DMS114 treated with DMSO at 0.1 percent for 48 hours (cell line): Measurements from ENCODE around the gene OR4C11.

Source experiments
- DNase-seq: peaks from one replicate; lab custom pipeline; 2025; ENCODE audit not compliant: unreplicated experiment; lab: John Stamatoyannopoulos, UW

The OR4C11 gene, protein sequence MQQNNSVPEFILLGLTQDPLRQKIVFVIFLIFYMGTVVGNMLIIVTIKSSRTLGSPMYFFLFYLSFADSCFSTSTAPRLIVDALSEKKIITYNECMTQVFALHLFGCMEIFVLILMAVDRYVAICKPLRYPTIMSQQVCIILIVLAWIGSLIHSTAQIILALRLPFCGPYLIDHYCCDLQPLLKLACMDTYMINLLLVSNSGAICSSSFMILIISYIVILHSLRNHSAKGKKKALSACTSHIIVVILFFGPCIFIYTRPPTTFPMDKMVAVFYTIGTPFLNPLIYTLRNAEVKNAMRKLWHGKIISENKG

DNA sequence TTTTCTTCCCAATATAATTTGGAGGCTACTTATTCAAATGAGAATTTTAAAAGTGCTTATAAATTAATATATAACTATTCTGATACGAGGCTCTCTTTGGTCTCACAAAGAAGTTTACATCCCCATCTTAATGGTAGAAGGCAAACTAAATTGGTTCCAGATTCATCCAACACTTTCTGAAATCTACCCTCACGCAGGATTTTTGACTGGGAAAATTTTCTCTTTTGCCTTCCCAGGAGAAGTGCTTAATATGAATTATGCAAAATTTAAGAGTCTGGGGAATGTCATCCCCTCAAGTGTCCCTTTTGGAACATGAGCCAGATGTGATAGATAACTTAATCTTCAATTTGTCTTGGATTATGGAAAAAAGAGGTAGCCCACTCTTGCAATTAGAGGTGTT lies at the start of gene OR4C11:
Gene OR4C11, minus strand, starts transcription at position 101 of the 400 bp plus-strand sequence. CDS start 3,272 bp downstream, outside the sequence.
- DNase-seq, result no peak

DNA sequence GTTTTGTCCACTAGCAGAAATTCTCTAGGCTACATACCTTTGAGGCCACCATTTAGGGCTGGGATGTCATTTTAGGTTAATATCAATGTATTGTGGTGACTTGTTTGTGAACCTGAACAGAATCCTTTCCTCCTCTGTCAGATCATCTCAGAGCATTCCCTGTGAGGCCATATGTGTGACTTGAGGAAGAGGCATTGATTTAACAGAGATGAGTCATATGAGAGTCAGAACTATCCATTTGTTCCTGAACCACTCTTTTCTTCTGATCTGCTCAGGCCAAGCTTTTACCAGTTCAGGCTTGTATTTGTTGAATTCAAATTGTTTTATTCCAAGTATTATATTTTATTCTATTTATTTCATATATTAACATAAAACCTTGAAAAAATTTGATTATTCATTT lies 47.7 kb upstream of the OR4C11 start:
- DNase-seq, result no peak

DNA sequence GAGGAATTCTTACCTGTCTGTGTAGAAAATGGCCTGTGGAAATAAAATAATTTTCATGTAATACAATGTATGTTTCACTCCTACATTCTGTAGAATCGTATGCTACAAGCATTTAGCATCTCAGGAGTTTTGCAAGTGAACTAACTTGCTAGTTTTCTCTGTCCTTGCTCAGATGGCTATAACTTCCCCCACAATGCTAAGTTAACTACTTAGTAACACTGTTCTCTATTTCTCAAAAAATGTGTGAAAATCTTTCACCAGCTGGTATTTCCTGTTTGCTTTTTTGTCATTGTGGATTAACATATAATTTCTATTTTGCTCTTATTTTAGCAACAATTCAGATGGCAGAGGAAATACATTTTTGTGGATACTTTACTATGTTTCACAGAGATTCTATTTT lies 45.1 kb upstream of the OR4C11 start:
- DNase-seq, result no peak

DNA sequence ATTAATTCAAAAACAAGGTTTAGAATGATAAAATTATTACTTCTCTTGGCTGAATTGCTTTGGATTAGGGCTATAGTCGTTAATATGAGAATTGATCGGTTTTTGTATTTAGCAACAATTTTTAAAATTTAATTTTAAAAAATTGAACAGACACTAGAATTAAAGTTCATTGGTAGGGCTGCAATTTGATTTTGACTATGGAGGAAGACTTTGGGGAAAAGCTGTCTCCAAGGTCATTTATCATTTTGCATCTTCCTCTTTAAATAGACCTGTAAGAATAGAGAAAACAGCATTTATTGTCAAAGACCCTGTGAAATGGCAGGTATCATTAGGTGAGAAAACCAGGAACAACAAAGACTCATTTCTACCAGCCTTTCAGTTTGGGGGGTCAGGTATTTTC lies 40.6 kb upstream of the OR4C11 start, which contains the start of gene OR4S2:
Gene OR4S2, plus strand, starts transcription at position 301 of the 400 bp plus-strand sequence. CDS start 2,577 bp downstream, outside the sequence.
- DNase-seq, result no peak

DNA sequence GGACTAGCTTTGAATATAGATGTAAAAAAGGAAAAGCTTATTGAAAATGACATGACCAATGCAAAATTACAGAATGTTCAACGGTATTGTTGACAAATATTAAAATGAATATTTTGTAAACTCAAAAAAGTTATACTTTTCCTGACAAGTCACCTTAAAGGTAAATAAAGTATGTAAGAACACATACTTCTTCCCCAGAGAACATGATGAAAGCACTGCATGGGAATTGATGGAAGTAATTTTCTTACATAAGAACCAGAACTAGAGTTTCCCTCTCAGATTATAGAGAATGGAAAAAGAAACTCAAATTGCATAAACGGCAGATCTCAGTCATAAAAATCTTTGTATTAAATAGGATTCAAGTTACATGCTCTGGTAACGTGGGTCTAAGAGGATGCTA lies 27.4 kb upstream of the OR4C11 start, which contains the start of gene OR4P4:
Gene OR4P4, plus strand, starts transcription at position 301 of the 400 bp plus-strand sequence.
- DNase-seq, result no peak

DNA sequence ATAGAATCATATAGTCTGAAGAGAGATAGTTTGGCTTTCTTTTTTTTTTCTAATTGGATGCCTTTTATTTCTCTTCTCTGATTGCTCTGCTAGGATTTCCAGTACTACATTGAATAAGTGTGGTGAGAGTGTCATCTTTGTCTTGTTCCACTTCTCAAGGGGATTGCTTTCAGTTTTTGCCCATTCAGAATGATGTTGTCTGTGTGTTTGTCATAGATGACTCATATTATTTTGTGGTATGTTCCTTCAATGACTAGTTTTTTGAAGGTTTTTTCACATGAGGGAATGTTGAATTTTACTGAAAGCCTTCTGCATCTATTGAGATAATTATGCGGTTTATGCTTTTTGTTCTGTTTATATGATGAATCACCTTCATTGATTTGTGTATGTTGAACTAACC lies 17.1 kb upstream of the OR4C11 start:
- no peak for DNase-seq

DNA sequence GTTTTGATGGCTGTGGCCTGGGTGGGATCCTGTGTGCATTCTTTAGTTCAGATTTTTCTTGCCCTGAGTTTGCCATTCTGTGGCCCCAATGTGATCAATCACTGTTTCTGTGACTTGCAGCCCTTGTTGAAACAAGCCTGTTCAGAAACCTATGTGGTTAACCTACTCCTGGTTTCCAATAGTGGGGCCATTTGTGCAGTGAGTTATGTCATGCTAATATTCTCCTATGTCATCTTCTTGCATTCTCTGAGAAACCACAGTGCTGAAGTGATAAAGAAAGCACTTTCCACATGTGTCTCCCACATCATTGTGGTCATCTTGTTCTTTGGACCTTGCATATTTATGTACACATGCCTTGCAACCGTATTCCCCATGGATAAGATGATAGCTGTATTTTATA lies 34.9 kb downstream of the OR4C11 start:
- no peak for DNase-seq

DNA sequence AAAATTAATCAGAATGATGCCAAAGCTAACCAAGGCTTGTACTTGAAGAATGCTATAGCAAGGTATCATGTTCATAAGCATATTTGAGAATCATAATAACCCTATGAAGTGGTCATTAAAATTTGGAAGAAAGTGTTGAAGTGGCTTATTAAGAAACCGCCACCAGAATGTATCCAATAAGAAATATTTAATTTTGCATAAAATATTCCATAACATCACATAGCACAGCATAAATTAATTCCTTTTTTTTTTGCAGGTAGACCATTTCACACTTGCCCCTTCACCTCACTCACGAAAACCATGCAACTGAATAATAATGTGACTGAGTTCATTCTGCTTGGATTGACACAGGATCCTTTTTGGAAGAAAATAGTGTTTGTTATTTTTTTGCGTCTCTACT lies 35.6 kb downstream of the OR4C11 start, which contains the start of gene OR4C16:
Gene OR4C16, plus strand, starts transcription at position 301 of the 400 bp plus-strand sequence. Its CDS starts 0 bp downstream, at position 301.
- DNase-seq, result no peak

DNA sequence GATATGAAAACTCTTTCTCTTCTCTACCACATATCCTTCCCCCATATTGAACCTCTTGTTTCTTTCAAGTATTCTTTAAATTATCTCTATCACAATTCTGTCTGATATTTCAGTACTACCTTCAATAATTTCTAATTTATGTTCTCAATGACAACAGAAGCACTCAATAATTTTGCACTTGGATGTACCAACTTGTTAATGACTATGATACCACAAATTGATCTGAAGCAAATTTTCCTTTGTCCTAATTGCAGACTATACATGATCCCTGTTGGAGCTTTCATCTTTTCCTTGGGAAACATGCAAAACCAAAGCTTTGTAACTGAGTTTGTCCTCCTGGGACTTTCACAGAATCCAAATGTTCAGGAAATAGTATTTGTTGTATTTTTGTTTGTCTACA lies 53.3 kb downstream of the OR4C11 start, which contains the start of gene OR4C15:
Gene OR4C15, plus strand, starts transcription at position 301 of the 400 bp plus-strand sequence. Its CDS starts 0 bp downstream, at position 301.
- DNase-seq, result no peak
